GM10266 (cell line): ENCODE data around the gene LPAR5.
A peak's percentile ranks its signal among the peaks of the same experiment; 100 is the strongest.

Source experiments
- DNase-seq: peaks from one replicate; pipeline ENCODE4 v3.0.0; 2012; ENCODE audit errors: extremely low spot score
- CTCF ChIP-seq: IDR thresholded peaks from 2 replicates; pipeline ENCODE4 v1.5.1; 2012; ENCODE audit warnings: mild to moderate bottlenecking, low read depth; ENCODE audit not compliant: control insufficient read depth, insufficient read depth; ENCODE audit errors: missing control alignments

Gene LPAR5

GRCh38 chr12:6646276-6647082, 10.7 kb upstream of the LPAR5 start:
- TF ChIP-seq CTCF = no peak
- no peak for DNase-seq

- no peak for DNase-seq
- peak; percentile 29 for TF ChIP-seq CTCF
Observed at GRCh38 chr12:6644903-6645302, 9.1 kb upstream of the LPAR5 start.

- TF ChIP-seq CTCF = no peak
- no peak for DNase-seq
Observed at GRCh38 chr12:6644257-6644596, 8.5 kb upstream of the LPAR5 start.

- DNase-seq = no peak
- no peak for TF ChIP-seq CTCF
Observed at GRCh38 chr12:6643569-6644256, 8.0 kb upstream of the LPAR5 start.

GRCh38 chr12:6641131-6641530, 5.4 kb upstream of the LPAR5 start:
- no peak for DNase-seq
- no peak for TF ChIP-seq CTCF

- TF ChIP-seq CTCF = no peak
- DNase-seq = no peak
Observed at GRCh38 chr12:6640497-6640896, 4.7 kb upstream of the LPAR5 start.

GRCh38 chr12:6639151-6639801, 3.5 kb upstream of the LPAR5 start:
- TF ChIP-seq CTCF = no peak
- no peak for DNase-seq
